GM12801 (cell line): ENCODE results near the gene ATP8A2.

Experiments used
- TF ChIP-seq, protein P1 (sequence below): IDR thresholded peaks from one replicate; pipeline ENCODE4 v1.5.1; 2011; ENCODE audit warnings: control low read depth; ENCODE audit not compliant: insufficient read length; ENCODE audit errors: extremely low read depth

ATP8A2 gene

DNA sequence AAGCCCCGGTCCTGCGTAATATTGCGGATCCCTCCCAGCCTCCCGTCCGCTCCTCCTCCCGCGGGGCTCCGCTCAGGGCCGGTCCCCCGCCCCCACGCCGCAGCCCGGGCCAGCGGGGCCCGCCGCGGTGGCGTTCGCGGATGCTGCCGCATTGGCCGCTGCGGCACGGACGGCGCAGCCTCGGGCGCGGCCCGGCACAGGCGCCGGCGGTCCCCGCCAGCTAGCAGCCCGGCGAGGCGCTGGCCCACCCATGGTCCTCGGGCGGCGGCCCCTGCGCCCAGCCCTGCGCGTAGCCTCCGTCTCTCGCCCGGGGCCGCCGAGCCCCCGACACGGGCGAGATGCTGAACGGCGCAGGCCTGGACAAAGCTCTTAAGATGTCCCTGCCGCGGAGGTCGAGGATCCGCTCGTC, at the start of gene ATP8A2:
Gene ATP8A2, plus strand, starts transcription at position 100 of the 409 bp plus-strand sequence. Its CDS starts 239 bp downstream, at position 339.
- TF ChIP-seq, protein P1, sequence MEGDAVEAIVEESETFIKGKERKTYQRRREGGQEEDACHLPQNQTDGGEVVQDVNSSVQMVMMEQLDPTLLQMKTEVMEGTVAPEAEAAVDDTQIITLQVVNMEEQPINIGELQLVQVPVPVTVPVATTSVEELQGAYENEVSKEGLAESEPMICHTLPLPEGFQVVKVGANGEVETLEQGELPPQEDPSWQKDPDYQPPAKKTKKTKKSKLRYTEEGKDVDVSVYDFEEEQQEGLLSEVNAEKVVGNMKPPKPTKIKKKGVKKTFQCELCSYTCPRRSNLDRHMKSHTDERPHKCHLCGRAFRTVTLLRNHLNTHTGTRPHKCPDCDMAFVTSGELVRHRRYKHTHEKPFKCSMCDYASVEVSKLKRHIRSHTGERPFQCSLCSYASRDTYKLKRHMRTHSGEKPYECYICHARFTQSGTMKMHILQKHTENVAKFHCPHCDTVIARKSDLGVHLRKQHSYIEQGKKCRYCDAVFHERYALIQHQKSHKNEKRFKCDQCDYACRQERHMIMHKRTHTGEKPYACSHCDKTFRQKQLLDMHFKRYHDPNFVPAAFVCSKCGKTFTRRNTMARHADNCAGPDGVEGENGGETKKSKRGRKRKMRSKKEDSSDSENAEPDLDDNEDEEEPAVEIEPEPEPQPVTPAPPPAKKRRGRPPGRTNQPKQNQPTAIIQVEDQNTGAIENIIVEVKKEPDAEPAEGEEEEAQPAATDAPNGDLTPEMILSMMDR, result no peak

DNA sequence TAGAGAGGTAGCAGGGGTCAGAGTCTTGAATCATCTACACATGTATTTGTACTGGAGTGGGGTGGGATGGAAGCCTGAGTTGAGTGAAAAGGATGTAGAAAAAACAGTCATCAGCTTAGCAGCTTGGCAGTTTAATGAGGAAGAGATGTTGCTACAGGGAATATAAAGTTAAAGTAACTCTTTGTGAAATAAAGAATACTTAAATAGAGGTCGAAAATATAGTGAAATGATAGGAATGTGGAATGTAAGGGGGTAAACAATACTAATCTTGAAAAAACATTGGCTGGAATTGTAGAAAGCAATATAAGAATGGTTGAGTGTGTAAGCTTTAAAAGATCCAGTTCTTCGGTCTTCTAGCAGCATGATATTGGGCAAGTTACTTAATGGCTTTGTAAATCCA, 47.7 kb upstream of the ATP8A2 start:
- TF ChIP-seq, protein P1, result no peak

DNA sequence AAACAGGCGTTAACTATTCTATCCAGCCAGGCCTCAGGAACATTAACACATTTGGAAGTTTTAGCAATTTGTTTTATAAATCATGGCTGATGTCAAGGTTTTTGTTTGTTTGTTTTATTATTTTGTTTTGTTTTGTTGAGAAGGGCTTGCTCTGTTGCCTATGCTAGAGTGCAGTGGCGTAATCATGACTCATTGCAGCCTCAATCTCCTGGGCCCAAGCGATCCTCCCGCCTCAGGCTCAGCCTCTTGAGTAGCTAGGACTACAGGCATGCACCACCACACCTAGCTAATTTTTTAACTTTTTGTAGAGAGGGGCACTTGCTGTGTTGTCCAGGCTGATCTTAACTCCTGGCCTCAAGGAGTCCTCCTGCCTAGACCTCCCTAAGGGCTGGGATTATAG, 42.1 kb upstream of the ATP8A2 start:
- TF ChIP-seq, protein P1, result no peak

DNA sequence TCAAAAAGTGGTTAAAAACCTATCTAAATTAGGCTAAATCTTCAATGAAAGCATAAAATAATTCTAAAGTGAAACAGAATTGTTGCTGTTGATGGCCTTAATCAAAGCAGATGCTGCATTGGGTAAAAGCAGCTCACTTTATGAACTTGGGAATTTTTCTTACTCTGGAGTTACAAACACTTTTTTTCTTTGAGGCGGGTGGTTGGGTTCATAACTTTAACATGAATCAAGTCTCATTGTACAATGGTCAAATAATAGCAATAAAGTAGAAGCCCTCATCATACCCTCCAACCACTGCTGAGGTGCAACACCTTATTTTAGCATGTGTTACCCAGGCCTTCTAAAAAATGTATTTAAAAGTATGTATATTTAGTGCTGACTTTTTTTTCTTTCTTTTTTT, 41.2 kb upstream of the ATP8A2 start:
- TF ChIP-seq, protein P1, result no peak

DNA sequence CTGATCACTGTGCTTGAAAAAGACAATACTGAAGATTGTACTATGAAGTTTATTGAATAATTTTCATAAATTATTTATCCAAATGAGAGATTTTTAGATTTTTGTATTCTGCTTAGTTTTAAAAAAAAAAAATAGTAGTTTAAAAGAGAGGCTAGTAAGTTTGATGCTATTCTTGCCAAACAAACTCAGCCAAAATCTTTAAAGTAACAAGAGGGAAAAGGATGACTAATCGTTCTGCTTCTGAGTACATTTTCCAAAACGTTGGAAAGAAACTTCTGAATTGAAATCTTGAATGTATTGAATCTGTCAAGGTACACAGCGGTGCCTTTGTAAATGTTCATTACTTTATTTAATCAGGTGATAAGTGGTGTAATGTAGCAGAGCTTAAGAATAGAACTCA, 35.9 kb upstream of the ATP8A2 start:
- TF ChIP-seq, protein P1, result no peak

DNA sequence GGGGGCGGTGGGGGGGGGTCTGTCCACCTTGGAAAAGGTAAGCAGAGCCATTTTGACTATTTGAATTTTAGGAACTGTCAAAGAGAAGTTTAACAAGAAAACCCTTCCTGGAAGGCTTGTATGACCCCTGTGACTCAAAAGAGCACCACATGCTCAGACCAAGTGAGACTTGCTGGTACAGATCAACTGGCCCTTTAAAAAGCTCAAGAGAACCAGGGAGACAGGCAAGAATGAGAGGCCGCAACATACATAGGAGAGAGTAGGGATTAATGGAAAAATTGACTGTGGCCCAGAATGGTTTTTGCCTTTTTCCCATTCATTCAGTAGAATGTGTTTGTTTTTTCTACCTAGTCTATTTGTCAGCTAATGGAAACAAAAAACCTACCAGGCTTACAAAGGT, 26.2 kb upstream of the ATP8A2 start:
- TF ChIP-seq, protein P1, result no peak

DNA sequence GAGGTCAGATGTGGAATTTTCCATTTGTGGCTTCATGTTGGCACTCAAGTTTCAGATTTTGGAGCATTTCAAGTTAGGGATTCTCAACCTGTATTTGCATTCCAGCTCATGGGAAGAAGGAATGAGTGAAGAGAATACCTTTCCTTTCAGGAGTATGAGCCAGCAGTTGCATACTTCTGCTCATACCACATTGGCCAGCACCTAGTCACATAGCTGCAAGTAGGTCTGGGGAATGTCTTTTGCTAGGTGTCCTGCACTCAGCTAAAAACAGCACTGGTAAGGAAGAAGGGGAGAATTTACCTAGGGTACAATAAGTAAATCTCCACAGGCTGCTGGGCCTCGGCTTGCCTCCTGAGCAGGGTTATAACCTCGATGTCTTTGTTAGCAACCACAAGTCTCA, 24.6 kb upstream of the ATP8A2 start:
- TF ChIP-seq, protein P1, result no peak

DNA sequence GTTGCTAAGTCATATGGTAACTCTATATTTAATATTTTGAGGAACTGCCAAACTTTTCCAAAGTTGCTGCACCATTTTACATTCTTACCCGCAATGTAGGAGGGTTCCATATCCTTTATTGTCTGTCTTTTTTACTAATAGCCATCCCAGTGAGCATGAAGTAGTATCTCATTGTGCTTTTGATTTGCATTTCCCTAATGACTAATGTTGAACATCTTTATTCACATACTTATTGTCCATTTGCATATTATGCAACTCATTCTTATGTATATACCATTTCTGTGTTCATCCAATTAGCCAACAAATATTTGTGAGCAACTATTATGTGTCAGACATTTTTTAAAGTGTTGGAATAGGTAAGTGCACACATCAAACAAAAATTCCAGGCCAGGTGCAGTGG, 20.4 kb upstream of the ATP8A2 start:
- TF ChIP-seq, protein P1, result no peak
